HG03097 (cell line): ENCODE data around the gene UNKL.

Experiments
- ATAC-seq: cut with Tn5 transposase; IDR thresholded peaks from one replicate; pipeline ENCODE4 v1.9.1; 2021; ENCODE audit not compliant: unreplicated experiment, low FRiP score

The UNKL gene

GRCh38 chr16:1379304-1380076 is 35.0 kb downstream of the UNKL start:
- no peak for ATAC-seq

DNA sequence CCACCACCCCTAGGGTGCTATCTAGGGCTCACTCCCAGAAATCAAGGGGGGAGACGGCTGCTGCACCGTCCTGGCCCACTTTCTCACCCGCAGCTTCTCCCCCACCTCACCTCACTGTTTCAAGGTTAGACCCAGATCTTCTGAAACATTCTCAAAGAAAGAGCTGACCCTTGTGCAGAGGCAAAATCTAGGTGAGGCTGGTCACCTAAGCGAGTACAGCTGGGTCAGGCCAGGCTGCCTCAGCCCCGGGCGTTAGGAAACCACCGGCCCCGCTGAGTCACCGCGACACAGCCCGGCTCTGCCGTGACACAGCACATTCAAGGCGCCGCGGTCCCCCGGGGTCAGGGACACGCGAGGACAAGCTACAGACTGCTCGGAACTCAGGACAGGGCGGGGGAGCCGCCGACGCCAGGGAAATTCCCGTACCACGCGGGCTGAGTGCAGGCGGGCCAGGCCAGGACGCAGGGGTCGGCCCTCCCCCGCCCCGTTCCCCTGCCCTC is 35.6 kb downstream of the UNKL start:
- no peak for ATAC-seq

- ATAC-seq = no peak
Measured at GRCh38 chr16:1378087-1378803, 36.3 kb downstream of the UNKL start.

DNA sequence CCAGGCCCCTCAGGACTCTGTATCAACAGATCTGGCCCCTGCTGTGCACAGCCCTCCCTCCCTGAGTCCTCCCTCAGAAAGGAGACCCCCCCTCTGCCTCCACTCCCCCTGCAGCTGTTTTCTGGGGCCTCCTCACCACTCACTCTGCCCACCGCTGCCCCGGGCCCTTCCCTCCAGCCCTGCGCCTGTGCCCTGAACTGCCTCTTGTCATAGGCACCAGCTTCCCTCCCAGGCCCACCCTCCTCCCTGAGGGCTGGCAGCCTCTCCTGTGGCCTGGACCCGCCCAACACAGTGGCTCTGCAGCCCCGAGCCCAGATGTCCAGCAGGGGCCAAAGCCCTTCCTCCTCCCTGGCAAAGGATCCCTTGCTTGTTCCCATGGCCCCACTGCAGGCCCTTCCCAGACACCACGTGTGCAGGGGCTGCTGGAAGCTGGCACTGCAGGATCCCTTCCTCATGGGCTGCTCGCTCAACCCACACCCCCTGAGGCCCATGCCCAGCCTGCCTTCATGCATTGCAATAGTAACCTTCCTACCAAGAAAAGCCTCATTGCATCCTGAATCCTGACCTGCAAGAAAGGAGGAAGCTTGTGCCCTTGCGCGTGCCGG is 37.0 kb downstream of the UNKL start:
- no peak for ATAC-seq

- no peak for ATAC-seq
Measured at GRCh38 chr16:1375741-1376410, 38.6 kb downstream of the UNKL start.

DNA sequence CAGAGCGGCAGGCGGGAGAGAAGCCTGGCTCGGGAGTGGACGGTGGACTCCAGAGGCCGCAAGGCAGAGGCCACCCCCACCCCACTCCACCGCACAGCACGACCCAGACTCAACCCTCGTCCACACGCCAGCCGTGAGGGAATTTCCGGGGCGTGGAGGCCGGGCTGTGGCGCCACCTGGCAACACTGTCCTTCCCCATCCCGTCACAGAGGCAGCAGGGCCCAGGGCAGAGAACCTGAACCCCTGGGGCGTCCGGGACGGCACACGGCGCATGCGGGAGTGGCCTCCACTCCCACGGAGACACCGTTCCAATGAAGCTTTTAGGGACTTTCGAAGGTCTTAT is 39.2 kb downstream of the UNKL start:
- ATAC-seq = no peak

GRCh38 chr16:1374418-1375297 is 39.8 kb downstream of the UNKL start:
- ATAC-seq = no peak

GRCh38 chr16:1372292-1372950 is 42.1 kb downstream of the UNKL start:
- ATAC-seq = no peak

GRCh38 chr16:1371054-1371978 is 43.2 kb downstream of the UNKL start:
- no peak for ATAC-seq

DNA sequence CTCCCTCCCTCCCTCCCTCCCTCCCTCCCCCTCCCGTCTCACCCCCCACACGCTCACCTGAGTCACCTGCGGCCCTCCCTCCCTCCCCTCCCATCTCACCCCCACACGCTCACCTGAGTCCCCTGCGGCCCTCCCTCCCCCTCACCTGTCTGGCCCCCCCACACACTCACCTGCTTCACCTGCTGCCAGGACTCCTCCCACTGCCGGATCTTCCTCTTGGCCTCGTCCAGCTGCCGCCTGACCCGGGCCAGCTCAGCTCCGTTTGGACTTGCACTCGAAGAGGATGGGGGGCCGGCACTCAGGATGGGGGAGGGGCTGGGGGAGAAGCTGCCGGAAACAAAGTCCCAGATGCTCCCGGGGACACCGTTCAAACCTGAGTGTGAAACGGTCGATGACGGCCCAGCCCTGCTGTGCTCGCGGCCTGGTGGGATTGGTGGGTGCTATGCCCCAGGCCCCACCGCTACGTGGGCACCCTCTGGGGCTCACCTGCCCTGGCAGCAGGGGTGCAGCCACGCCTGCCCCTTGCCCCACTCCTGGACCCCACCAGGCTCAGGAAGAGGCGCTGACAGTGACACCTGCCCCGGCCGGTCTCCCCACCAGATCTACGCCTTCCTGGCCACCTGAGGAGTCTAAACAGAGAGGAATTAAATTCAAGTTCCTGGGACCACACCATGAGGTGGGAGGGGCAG is 46.9 kb downstream of the UNKL start:
- ATAC-seq = no peak

DNA sequence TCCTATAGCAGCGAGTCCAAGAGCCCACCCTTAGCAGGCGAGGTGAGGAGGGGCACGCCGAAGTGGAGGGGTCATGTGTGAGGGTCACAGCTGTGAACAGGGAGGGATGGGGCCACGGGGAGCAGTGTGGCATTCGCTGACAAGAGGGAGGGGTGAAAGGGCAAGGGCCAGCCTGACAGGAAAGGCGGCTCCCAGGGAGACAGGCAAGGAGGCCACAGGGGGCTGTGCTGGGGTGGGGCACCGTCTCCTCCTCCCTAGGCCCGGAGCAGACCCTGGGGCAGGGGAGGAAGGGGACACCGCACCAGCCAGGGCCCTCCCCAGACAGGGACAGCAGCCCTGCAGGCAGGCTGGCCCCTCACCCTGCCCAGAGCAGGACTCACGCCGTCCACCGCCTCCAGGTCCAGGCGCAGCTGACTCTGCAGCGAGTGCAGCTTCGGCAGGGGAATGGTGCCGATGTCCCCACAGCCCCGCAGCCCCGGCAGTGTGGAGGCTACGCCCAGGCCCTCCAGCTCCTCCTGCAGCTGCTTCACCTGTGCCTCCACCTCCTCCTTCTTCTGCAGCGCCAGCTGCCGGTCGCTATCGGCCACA is 47.7 kb downstream of the UNKL start:
- ATAC-seq = no peak

- ATAC-seq = no peak
Measured at GRCh38 chr16:1366060-1366711, 48.3 kb downstream of the UNKL start.

DNA sequence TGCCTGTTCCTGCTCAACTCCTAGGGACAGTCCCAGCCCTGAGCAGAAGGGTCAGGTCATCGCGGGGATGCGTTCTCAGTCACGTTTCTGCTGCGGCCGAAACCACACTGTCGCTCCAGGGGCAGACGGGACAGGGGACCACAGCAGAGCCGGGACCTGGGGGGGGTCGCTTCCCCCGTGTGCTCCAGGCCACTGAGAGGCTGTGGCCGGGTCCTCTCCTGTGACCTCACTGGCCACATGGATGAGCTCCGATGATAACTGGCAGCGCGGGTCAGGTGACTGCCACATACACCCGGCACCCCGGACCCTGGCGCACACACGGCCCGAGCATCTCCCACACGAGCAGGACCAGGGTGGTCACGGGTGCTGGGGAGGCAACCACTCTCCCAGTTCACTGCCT is 50.0 kb downstream of the UNKL start:
- ATAC-seq = no peak

DNA sequence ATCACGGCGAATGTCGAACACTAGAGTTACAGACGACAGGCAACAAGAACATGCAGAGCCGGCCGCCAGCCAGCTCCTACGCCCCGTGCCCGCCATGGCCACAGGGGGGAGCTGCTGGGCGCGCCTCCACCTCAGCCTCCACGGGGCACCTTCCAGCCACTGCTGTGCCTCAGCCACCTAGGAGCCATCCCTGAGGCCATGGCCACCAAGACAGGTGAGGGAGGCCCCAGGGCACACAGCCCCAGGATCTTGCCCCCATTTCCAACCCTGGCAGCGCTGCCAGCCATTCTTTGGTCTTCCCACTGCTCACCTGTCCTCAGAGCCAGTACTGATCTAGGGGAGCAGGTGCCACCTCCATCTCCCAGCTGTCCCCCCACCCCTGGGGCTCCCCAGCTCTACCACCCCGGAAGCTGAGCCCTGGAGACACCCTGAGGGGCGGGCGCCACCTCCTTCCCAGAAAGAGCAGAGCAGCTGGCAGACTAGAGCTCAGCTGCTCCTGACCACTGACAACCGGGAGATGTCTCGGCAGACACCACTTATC is 50.9 kb downstream of the UNKL start:
- no peak for ATAC-seq

DNA sequence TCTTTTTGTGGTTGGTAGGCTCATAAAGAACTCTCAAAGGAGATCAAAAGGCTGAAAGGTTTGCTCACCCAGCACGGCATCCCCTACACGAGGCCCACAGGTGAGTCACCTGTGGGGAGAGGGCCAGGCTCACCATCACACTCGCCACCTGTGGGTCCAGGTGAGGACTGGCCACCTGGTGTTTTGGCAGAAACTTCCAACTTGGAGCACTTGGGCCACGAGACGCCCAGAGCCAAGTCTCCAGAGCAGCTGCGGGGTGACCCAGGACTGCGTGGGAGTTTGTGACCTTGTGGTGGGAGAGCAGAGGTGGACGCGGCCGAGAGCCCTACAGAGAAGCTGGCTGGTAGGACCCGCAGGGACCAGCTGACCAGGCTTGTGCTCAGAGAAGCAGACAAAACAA is 51.7 kb downstream of the UNKL start:
- ATAC-seq = no peak

- ATAC-seq = no peak
Measured at GRCh38 chr16:1361685-1362360, 52.7 kb downstream of the UNKL start.
